Stomach (tissue), 9 donors: ENCODE data around the gene SCYL2. TPM values are rescaled to one million over a fixed set of nuclear protein-coding genes. Genes with fewer than 3 reads are reported as not detected.
"Not testable (repeated sequence)": the region's sequence is repeated elsewhere in the genome, so short reads cannot be mapped to it uniquely, and the experiment has no call there.

Source experiments
- DNase-seq, 2 donors: peaks; one replicate each; pipeline versions ENCODE4 v3.0.0 to v3.0.0-alpha.2; 2013 to 2019
- H3K27ac ChIP-seq, 5 donors: fragments of 200-600 bp in 4 of 5; sonication (generic) in 4 of 5; one replicate each; pipeline ENCODE4 v1.5.1; 2013 to 2019; ENCODE audit warnings: mild to moderate bottlenecking in 1 of 5, moderate library complexity in 1 of 5
- H3K27me3 ChIP-seq, 3 donors: fragments of 200-600 bp; sonication (generic); one replicate each; pipeline ENCODE4 v1.5.1; 2017 to 2019; ENCODE audit warnings: mixed run types in 1 of 3
- H3K36me3 ChIP-seq, 4 donors: fragments of 200-600 bp; sonication (generic); 1 replicate in 3 of 4; 2 replicates in 1 of 4; pipeline ENCODE4 v1.5.1; 2016 to 2019
- H3K4me1 ChIP-seq, 4 donors: fragments of 200-600 bp; sonication (generic); one replicate each; pipeline ENCODE4 v1.5.1; 2016 to 2019
- H3K4me3 ChIP-seq, 4 donors: fragments of 200-600 bp; sonication (generic) in 3 of 4; one replicate each; pipeline ENCODE4 v1.5.1; 2016 to 2019; ENCODE audit warnings: mild to moderate bottlenecking in 1 of 4
- H3K9me3 ChIP-seq, 4 donors: fragments of 200-600 bp; sonication (generic); one replicate each; pipeline ENCODE4 v1.5.1; 2016 to 2019
- EP300 ChIP-seq: sonication (generic); formaldehyde crosslinking; IDR thresholded peaks from one replicate; pipeline ENCODE4 v1.6.1; 2017; ENCODE audit warnings: antibody characterized with exemption
- POLR2A ChIP-seq, 4 donors: fragments of 450-650 bp; IDR thresholded peaks; one replicate each; pipeline ENCODE4 v1.6.1; 2016; ENCODE audit warnings: antibody characterized with exemption in 4 of 4, control low read depth in 2 of 4, mild to moderate bottlenecking in 1 of 4, moderate library complexity in 1 of 4
- POLR2AphosphoS5 ChIP-seq, 3 donors: sonication (generic); formaldehyde crosslinking; IDR thresholded peaks; one replicate each; pipeline ENCODE4 v1.6.1; 2016; ENCODE audit warnings: antibody characterized with exemption in 3 of 3
- whole genome bisulfite sequencing, 5 donors: extraction: QIAGEN DNeasy Blood & Tissue Kit in 3 of 5; methylation state at CpG; one replicate each; pipeline versions ENCODE4 v1.1.5 to v1.1.7; 2013 to 2018; 5-methylcytosine and 5-hydroxymethylcytosine counted together
- intact Hi-C: fragments of 100-400 bp; cut with DNase I; formaldehyde crosslinking; loops from one replicate; pipeline ENCODE4 v1.15.1; 2023; ENCODE audit warnings: low total_unique reads
- polyA plus RNA-seq, 3 donors: library from polyadenylated mRNA; stranded (reverse); fragments of 200-250 nt; gene quantifications; one replicate each; pipeline ENCODE4 v1.2.3, GENCODE V29; 2013
- total RNA-seq, 5 donors: library from RNA; depleted of rRNA; stranded (reverse); fragments of >200 nt; gene quantifications; one replicate each; pipeline versions ENCODE4 v1.1.0 to v1.2.3, GENCODE V29; 2014 to 2016
- TF ChIP-seq, protein P1 (sequence below), 7 experiments: fragments of 450-650 bp in 4 of 7; fragments of 200-600 bp in 3 of 7; sonication (generic) in 3 of 7; IDR thresholded peaks; one replicate each; pipeline ENCODE4 v1.5.1; 2016 to 2019; ENCODE audit warnings: antibody characterized with exemption in 7 of 7, control low read depth in 2 of 7, mild to moderate bottlenecking in 1 of 7
- donor health status: healthy with polysubstance abuse.
- donor health status: Bipolar disorder and iron deficiency.
- donor health status: healthy.

The SCYL2 gene
- total and polyA plus RNA-seq, 8 donors = 9.1 to 97.3 (median 28.7) TPM

DNA sequence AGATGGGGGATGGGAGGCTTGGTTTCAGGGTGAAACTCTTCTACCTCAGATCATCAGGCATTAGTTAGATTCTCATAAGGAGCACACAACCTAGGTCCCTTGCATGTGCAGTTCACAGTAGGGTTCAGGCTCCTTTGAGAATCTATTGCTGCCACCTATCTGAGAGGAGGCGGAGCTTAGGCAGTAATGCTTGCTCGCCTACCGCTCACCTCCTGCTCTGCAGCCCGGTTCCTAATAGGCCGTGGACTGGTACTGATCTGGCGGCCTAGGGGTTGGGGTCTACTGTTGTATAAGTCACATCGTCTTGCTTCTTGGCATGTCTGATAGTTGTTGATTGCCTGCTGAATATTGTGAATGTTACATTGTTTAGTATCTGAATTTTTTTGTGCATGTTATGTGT is 12.2 kb downstream of the SCYL2 start:
- Histone ChIP-seq H3K27ac (no peak overlapping the region), H3K27me3 (no peaks in the 10 kb centered on the region), H3K36me3 (peaks cover 0 to 20% (median 16%) of the 10 kb centered on the region in 4 donors), H3K9me3 (no peaks in the 10 kb centered on the region), H3K4me1 (peaks cover 0 to 38% (median 8%) of the 10 kb centered on the region in 4 donors), H3K4me3 (no peak overlapping the region)
- intact Hi-C loops = no loop called here
- no peak for TF ChIP-seq EP300
- TF ChIP-seq, protein P1, sequence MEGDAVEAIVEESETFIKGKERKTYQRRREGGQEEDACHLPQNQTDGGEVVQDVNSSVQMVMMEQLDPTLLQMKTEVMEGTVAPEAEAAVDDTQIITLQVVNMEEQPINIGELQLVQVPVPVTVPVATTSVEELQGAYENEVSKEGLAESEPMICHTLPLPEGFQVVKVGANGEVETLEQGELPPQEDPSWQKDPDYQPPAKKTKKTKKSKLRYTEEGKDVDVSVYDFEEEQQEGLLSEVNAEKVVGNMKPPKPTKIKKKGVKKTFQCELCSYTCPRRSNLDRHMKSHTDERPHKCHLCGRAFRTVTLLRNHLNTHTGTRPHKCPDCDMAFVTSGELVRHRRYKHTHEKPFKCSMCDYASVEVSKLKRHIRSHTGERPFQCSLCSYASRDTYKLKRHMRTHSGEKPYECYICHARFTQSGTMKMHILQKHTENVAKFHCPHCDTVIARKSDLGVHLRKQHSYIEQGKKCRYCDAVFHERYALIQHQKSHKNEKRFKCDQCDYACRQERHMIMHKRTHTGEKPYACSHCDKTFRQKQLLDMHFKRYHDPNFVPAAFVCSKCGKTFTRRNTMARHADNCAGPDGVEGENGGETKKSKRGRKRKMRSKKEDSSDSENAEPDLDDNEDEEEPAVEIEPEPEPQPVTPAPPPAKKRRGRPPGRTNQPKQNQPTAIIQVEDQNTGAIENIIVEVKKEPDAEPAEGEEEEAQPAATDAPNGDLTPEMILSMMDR (IDR thresholded peaks at IDR 0.05) = no peak
- no peak for TF ChIP-seq POLR2A (IDR thresholded peaks at IDR 0.05)
- TF ChIP-seq POLR2AphosphoS5 (IDR thresholded peaks at IDR 0.05) = no peak
- DNase-seq = no peak
- 94 to 98% (median 97%) methylated on average over 7 of the region's 7 CpGs for WGBS, 5 donors

- H3K36me3 ChIP-seq = peaks cover 0 to 25% (median 22%) of the 10 kb centered on the region in 4 donors
- H3K4me3 ChIP-seq = no peak overlapping the region
- WGBS, 5 donors = 78 to 88% (median 85%) methylated on average over 1 of the region's 1 CpG
- no peaks in the 10 kb centered on the region for H3K27me3 ChIP-seq
- DNase-seq = no peak
- no peaks in the 10 kb centered on the region for H3K9me3 ChIP-seq
- intact Hi-C loops = no loop called here
- TF ChIP-seq POLR2A (IDR thresholded peaks at IDR 0.05) (no peak), POLR2AphosphoS5 (IDR thresholded peaks at IDR 0.05) (no peak), EP300 (no peak)
- TF ChIP-seq, protein P1 (IDR thresholded peaks at IDR 0.05) = no peak
- H3K27ac ChIP-seq = no peak overlapping the region
- H3K4me1 ChIP-seq = peaks cover 0 to 32% (median 5%) of the 10 kb centered on the region in 4 donors
These were observed 12.7 kb downstream of the SCYL2 start for GRCh38 chr12:100279607-100280244.

DNA sequence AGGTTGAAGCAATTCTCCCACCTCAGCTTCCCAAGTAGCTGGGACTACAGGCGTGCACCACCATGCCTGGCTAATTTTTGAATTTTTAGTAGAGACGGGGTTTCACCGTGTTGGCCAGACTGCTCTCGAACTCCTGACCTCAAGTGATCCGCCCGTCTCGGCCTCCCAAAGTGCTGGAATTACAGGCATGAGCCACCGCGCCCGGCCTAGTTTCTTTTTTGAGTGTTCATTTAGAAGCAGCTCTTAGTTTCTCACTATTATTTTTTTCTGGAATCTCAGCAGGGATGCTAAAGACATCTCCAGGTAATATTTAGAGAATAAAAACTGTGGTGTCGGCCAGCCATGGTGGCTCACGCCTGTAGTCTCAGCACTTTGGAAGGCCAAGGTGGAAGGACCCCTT is 17.6 kb downstream of the SCYL2 start:
- Histone ChIP-seq H3K36me3 (peaks cover 5 to 40% (median 27%) of the 10 kb centered on the region in 4 donors), H3K4me1 (peaks cover 0 to 13% (median 4%) of the 10 kb centered on the region in 4 donors)
- WGBS, 5 donors = 95 to 98% (median 97%) methylated on average over 12 of the region's 12 CpGs
- DNase-seq, intact Hi-C loops, H3K27me3 ChIP-seq, H3K27ac ChIP-seq, H3K9me3 ChIP-seq, H3K4me3 ChIP-seq: not testable (repeated sequence)

- H3K36me3 ChIP-seq = peaks cover 5 to 50% (median 36%) of the 10 kb centered on the region in 4 donors
- no peak overlapping the region for H3K4me3 ChIP-seq
- intact Hi-C loops = no loop called here
- WGBS, 5 donors = 76 to 92% (median 85%) methylated on average over 5 of the region's 5 CpGs
- no peaks in the 10 kb centered on the region for H3K27me3 ChIP-seq
- DNase-seq = no peak
- peaks cover 0 to 9% (median 0%) of the 10 kb centered on the region in 4 donors for H3K4me1 ChIP-seq
- TF ChIP-seq POLR2AphosphoS5 (IDR thresholded peaks at IDR 0.05) = no peak
- TF ChIP-seq EP300 = no peak
- TF ChIP-seq POLR2A (IDR thresholded peaks at IDR 0.05) = no peak
- TF ChIP-seq, protein P1 (IDR thresholded peaks at IDR 0.05) = no peak
- H3K27ac ChIP-seq = no peak overlapping the region
- no peaks in the 10 kb centered on the region for H3K9me3 ChIP-seq
These were observed 22.1 kb downstream of the SCYL2 start for GRCh38 chr12:100289038-100289437.

DNA sequence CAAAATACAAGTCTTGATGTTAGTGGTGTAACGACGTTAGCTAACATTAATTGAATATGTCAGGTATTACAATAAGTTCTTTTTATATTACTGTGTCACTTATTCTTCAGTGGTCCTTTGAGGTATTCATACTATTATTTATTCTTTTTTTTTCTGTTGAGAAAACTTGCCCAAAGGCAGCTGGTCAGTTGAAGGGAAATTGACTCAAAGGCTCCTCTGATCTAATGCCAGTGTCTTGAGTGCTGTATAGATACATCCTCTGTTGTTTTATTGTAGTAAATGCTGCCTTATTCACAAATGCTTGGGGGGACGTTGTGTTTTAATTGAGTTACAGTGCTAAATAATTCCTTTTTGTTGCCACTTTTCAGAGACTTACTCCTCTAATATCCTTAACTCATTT is 23.0 kb downstream of the SCYL2 start:
- H3K27me3 ChIP-seq = no peaks in the 10 kb centered on the region
- 81 to 95% (median 92%) methylated on average over 3 of the region's 3 CpGs for WGBS, 5 donors
- no peak for DNase-seq
- no peaks in the 10 kb centered on the region for H3K9me3 ChIP-seq
- H3K4me1 ChIP-seq = peaks cover 0 to 9% (median 0%) of the 10 kb centered on the region in 4 donors
- peaks cover 5 to 41% (median 26%) of the 10 kb centered on the region in 4 donors for H3K36me3 ChIP-seq
- intact Hi-C loops = no loop called here
- H3K27ac ChIP-seq = no peak overlapping the region
- TF ChIP-seq POLR2AphosphoS5 (IDR thresholded peaks at IDR 0.05) = no peak
- TF ChIP-seq EP300 = no peak
- TF ChIP-seq, protein P1 (IDR thresholded peaks at IDR 0.05) = no peak
- H3K4me3 ChIP-seq = no peak overlapping the region
